HT1080 (cell line): Measurements from ENCODE around the gene ZNF609. TPM values are rescaled to one million over a fixed set of nuclear protein-coding genes. Genes with fewer than 3 reads are reported as not detected.

Experiments
- DNase-seq: peaks from one replicate; pipeline ENCODE4 v3.0.0-alpha.2; 2015; ENCODE audit warnings: low read depth
- total RNA-seq: library from RNA; depleted of rRNA; stranded (reverse); fragments of >200 nt; shearing (Covaris generic); gene quantifications from 2 replicates; pipeline ENCODE4 v1.2.3, GENCODE V29; 2014

Gene ZNF609
- total RNA-seq, 1 experiment from 2014 or later, result 18.1 TPM

DNA sequence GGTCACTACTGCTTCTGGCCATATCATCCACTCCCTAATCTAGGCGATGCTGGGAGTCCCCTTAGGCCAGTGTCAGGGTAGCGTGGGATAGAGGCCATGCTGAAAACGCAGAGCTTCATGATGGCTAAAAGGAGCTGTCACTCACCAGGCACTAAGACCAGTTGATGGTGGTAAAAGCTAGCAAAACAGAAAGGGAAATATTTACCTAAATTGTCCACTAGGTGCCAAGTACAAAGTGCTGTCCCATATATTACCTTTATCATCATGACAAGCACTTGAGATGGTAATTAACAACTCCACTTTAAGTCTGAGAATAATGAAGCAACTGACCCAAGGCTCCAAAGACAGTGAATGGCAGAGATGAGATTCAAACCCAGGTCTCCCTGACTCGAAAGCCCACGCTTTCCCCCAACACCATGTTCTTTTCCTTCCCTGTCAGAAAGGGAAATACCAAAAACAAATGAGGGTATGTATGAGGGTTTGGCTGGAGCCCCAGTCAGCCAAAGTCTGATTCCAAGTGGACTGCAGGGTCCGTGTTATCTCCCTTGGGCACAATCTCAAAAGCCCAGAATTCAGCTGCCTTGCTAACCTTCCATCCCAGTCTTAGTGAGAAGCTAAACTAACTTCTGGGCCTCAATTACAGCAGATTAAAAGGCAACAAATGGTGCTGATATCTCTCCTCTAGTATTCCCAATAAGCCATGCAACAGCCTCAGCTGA lies 230.4 kb downstream of the ZNF609 start:
- no peak for DNase-seq

DNA sequence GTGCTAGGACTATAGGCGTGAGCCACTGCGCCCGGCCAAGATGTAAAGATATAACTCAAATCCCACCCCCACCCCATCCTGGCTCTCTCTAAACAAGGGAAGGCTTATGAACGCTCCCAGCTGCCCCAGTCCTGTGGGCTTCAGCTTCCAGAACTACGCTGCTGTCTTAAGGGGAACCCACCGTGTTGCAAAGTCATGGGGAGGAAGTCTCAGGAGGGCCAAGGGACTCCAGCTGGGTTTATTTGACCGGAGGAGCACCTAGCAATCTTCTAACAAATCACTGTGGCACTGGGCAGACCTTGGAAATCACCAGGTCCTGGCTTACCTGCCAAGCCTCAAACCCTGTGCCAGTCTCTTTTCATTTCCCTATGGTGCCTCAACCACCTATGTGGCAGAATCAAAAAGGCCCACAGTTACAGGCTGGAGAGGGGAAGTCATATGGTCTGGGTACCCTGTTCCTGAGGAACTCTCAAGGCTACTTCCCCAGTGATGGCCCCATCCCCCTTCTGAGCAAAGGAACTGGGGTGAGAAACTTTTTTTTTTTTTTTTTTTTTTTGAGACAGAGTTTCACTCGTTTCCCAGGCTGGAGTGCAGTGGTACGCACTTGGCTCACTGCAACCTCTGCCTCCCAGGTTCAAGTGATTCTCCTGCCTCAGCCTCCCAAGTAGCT lies 231.7 kb downstream of the ZNF609 start:
- no peak for DNase-seq

DNA sequence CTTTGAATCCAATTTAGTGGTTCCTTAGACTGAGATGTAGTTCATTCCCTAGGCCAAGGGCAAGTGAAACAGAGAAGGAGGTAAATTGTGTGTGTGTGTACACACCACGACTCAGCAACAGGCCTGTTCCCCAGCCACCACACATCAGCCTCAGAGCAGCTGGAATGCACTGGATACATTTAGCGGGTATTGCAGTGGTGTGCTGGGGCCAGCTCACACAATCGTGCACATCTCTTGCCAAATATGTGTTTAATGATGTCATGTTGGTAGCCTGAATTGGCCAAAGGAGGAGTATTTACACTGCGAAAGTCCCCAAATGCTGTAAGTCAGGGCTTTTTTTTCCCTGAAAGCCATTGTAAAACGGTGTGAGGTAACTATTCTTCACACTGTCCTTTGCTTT lies 232.8 kb downstream of the ZNF609 start:
- DNase-seq, result peak; percentile 44

DNA sequence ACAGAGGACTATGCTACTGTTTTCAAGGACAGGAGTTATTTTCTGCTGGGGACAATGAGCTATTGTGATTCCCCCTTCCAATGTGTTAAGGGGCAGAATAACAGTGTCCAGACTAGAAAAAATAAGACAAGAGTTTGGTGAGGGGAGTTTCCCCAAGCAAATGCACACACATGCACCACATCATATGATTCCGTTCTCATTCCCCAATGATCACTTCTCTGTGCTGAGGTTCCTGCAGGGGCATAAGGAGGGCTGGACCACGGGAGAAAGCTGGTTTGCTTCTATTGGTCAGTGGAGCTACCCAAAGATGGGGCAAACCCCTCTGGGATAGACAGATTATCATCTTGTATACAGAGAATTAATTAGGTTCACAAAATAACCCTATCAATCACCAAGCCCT lies 234.4 kb downstream of the ZNF609 start:
- no peak for DNase-seq

DNA sequence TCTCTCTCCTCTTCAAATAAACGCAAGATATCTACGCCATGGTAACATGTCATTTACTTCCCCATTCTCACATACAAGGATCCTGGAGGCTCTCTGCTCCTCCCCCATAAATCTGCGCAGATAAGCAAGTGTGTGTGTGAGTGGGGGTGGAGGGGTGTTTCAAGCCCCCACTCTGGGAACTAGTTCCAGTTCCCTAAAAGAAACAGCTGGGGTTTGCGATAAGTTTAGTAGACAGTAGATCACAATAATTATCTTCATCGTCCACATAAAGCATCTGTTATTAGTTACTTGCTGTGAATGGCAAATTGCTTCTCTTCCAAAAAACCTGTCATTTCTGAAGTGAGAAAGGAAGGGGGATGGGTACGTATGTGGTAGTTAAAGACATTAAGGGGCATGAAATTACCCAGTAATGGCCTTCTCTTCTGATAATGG lies 235.2 kb downstream of the ZNF609 start:
- DNase-seq, result no peak

DNA sequence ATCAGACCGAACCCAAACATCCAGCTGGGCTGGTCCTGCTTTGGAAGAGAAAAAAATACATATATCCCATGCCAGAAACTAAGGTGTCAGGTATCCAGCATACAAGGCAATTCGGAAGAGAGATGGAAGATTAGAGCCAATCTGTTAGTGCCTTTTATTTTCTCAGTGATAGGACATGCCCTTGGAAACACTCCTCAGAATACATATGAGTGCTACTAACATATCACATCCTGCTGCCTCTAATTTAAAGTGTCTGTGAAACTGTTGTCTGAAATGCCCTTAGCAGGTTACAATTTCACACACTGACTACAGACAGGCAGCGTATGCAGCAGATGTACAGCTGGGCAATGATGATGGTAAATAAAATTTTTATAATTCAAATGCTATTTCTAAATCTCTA lies 236.1 kb downstream of the ZNF609 start:
- DNase-seq, result no peak

DNA sequence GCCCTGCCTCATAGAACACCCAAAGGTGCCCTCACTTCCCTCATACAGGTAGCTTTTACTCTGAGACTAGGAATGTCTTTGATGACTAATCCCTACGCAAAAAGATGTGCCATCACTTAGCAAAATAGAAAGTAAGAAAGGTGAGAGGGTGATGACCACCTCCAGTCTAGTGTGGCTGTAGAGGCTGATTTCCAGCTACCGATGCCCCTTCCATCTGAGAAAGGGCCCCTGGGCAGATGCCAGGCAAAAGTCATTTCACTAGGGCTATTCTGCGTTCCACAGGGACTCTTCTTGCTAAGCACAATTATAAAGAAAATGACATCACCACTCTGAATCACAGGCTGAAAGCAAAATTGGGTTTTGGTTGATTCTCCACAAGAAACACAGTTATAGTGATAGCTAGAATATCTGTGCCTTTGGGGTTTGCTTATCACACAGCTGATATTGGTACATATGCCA lies 237.6 kb downstream of the ZNF609 start:
- DNase-seq, result no peak

DNA sequence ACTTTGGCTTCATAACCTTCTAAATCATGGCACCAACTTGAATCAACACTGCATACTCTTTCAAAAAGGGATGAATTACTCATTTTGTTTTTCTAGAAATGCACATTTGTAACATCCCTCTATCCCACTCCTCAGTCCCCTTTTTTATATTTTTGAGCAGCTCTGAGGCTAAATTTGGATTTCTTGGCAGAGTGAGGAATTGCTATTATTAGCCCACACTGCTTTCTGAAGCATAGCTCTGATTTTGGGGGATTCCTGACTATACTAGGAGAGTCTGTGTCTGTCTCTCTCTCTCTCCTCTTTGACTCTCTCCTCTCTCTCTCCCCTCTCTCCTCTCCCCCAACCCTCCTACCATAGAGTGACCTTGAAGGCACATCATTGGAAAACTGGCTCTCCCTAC lies 238.4 kb downstream of the ZNF609 start:
- no peak for DNase-seq

DNA sequence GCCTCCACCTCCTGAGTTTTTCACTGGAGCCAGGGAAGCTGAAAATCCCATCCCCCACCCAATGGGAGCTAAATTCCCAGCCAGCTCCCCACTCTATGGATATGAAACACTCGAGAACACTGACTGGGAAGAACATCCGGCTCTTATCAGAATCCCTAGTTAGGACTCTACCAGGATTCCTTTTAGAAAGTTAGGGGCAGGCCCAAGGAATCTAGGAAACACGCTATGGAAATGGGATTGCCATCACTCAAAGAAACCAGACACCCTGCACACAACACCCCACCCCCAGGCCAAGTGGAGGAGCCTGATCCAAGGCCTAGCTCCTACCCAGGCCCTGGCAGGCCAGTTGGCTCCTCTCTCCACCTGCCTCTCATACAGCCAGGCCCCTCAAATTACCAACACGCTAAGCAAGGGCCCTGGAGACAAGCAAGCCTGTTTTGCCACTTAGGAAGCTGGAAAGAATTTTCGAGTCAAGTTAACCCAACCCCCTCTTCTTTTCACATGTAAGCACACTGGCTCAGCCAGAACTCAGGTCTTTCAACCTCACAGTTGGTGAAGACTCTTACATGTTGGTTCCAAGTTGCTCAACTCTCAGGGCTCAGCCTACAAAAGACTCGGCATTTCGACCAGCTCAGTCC lies 239.5 kb downstream of the ZNF609 start:
- DNase-seq, result no peak

DNA sequence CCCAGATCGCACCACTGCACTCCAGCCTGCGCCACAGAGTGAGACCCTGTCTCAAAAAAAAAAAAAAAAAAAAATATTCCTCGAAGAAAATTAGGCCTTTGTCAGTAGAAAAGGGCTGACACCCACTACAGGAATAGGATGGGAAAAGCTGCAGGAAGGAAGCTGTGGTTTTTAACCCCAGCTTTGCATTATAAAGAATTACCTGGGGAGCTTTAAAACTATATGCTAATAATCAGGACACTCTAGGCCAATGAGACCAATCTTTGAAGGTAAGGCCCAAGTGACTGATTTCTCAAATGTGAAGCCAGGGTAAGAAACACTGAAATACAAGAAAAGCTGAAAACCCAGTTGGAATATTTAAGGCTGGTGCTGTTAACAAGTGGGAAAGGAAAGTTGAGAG lies 240.7 kb downstream of the ZNF609 start:
- DNase-seq, result no peak

DNA sequence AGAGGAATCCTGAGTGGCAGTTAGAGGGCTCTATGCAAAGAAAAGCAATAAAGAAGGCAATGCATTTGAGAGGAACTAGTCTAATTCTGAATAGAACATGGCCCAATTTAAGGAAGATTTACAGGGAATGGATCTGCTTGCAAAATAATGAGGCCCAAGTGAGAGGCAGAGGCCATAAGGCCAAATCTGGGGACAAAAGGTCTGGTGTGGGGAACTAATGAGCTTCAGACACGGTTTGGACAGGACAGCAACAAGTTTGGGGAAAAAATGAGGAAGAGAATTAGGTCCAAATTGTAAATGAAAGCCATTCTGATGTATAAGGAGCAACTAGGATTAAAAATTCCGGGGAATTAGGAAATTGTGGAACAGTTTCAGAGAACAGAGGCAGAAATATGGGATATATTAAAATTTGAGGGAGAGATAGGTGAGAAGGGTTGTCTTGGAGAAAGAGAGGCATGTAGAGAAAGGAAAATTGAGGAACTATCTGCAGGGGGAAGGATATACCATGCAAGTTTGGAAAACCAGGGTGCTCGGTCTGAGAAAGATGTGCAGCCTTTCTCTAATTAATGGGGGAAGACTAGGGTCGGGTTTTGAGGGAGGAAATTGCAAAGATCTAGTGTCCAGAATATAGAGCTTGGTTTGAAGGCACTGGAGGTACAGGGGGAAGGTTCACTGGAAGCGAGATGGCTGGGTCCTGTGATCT lies 241.3 kb downstream of the ZNF609 start:
- no peak for DNase-seq

DNA sequence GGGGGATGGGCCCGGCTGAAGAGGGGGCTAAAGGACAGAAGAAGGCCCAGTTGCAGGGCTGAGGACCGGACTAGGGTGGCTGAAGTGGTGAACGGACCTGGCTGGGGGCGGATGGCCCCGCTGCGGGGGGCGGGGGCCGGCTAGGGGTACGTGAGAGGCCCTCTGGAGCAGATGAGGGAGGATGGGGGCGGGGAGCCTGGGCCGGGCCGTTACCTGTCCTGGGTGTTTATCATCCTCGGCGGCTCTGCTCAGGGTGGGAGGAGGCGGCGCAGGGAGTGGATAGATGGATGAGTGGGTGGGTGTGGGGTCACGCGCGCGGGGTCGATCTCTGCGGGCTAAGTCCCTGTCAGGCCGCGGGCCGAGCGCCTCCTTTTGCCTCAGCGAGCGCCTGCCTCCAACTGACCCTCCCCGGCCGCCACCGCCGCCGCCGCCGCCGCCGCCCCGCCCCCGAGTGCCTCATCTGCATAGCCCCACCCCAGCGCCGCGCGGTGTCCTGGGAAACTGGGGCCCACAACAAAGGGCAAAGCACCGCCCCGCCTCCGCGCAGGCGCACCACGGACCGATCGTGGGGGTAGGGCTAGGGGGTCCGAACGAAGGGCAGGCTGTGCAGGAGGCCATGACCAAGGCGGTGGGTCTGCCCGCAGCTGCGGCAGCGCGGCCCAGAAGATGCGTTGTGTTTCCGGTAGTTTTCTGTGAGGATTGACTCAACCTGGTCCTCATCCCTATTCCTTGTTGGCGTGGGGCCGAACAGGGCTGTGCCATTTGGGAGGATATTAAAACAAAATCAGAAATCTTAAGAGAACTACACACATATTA lies 242.6 kb downstream of the ZNF609 start:
- peak; percentile 87 for DNase-seq

DNA sequence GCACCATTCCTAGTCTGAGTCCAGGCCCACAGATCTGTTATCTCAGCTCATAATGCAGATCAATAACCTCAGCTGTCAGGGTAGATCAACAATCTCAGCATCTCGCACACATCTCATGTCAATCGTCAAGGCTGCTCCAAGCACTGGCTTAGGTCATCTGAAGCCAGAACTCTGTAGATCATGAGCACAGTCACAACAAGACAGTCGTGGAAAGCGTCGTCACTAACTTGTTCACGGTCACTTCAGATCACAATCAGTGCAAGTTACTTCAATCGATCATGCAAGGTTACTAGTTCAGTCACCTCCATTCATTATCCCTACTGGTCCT lies 243.2 kb downstream of the ZNF609 start:
- DNase-seq, result no peak

DNA sequence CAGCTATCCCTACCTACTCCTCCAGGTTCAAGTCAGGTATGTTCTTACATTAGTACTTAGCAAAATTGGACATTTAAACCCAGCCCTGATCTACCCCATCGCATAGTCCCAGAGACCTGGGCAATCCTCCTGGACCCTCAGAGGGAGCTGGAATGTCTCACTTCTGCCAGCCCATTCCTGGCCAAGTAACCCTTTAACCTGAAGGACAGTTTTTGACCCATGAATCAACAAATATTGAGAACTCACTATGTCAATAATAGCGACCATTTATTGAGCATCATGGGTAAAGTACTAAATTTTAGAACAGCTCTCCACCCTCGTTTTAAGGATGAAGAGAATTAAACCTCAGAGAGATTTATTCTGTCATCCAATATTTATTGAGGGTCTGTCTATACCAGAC lies 244.6 kb downstream of the ZNF609 start:
- no peak for DNase-seq

DNA sequence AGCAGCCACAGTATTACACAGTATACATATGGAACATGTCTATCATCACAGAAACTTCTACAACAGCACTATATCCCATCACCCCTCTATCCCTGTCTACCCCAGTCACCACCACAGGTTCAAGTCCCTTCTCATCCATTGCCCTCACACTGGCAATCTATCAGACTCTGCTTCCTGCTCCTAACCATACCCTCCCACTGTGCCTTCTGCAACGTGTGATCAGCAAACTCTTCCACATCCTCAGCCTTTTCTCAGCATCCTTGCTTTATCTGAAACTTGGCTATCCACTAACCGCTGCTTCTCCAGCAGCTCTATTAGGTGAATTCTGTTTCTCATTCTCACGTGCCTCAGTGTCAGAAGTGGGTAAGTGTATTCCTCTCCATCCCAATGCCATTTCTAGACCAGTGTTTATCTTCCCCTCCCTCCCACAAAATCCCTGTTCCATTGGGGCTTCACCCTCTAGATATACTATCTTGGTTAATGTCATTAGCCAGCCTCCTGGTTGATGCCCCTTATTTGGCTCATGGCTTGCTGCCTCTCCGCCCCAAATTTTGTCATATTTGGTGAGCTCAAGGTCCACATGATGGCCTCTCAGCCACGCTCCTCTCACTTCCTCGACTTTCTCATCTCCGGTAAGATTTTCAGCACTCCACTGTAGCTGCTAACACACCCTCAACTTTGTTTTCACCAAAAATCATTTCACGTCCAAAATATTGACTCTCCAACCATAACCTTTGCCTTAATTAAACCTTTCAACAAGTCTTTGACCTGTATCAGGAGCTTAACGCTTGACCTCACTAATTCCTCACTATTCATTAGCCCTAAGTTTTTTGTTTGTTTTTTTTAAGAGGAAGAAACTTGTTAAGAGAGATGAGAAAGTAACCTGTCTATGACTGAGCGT lies 245.9 kb downstream of the ZNF609 start:
- no peak for DNase-seq

DNA sequence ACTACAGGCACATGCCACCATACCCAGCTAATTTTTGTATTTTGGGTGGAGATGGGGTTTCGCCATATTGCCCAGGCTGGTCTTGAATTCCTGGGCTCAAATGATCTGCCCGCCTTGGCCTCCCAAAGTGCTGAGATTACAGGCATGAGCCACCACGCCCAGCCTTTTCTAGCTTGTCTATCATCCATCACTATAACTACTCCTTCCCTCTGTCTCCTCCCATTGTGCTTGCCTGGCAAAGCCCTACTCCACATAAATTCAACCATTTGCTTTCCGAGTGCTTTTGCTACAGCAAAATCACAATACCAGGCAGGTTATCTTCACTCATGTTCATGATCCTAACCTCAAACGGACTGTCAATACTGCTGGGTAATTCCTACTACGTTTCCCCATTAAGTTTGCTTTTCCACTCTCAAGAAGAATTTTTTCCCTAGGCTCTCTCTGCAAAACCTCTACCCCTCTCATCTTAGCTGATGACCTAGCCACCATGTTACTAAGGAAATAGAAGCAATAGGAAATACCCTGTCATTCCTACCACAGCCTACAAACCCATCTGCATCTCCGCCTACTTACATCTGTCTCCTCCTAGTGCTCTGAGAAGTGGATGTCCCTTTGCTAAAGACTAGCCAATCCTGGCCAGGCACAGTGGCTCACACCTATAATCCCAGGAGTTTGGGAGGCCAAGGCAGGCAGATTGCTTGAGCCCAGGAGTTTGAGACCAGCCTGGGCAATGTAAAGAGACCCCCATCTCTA lies 250.5 kb downstream of the ZNF609 start:
- DNase-seq, result no peak

DNA sequence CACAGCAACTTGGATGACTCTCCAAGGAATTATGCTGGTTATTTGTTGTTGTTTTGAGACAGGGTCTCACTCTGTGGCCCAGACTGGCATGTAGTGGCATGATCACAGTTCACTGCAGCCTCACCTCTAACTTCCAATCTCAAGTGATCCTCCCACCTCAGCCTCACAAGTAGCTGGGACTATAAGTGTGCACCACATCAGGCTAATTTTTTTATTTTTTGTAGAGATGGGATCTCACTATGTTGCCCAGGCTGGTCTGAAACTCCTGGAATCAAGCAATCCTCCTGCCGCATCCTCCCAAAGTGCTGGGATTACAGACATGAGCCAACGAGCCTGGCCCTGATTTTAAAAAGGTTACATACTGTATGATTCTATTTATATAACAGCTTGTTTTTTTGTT lies 252.0 kb downstream of the ZNF609 start:
- DNase-seq, result no peak

DNA sequence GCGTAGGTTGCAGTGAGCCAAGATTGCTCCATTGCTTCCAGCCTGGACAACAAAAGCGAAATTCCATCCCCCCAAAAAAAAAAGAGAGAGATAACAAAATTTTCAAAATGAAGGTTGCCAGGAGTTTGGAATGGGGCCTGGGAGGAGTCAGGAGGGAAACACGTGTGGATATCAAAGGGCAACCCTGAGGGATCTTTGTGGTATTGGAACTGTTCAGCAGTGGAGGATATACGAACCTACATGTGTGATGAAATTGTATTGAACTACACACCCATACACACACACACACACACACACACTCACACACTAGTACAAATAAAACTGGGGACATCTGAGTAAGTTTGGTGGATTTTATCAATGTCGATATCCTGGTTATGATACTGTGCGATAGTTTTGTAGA lies 253.2 kb downstream of the ZNF609 start:
- no peak for DNase-seq

DNA sequence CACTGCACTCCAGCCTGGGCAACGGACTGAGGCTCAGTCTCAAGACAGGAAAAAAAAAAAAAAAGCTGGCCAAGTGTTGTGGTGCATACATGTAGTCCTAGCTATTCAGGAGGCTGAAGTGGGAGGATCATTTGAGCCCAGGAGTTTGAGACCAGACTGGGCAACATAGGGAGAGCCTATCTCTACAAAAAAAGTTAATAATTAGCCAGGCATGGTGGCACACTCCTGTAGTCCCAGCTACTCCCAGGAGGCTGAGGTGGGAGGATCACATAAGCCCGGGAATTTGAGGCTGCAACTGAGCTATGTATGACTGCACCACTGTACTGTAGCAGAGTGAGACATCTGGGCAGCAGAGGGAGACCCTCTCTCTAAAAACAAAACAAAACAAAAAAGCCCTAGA lies 256.1 kb downstream of the ZNF609 start:
- DNase-seq, result no peak
